Activated T-cell treated with anti-CD3 and anti-CD28 coated beads, Interleukin-2, amount 50 U/mL, for 24 hours (primary cell): ENCODE results near the gene CGNL1.

Source experiments
- DNase-seq: peaks from one replicate; pipeline ENCODE4 v3.0.0-alpha.2; 2020
- H3K27ac Mint-ChIP-seq: 2 replicates; pipeline ENCODE4 v1.8.0; 2020; ENCODE audit warnings: mild to moderate bottlenecking, mixed read lengths
- H3K27me3 Mint-ChIP-seq: 2 replicates; pipeline ENCODE4 v1.8.0; 2020; ENCODE audit warnings: mixed read lengths
- H3K36me3 Mint-ChIP-seq: 2 replicates; pipeline ENCODE4 v1.8.0; 2020; ENCODE audit warnings: low read depth, mixed read lengths
- H3K4me1 Mint-ChIP-seq: 2 replicates; pipeline ENCODE4 v1.8.0; 2020; ENCODE audit warnings: low read depth, mixed read lengths
- H3K4me3 Mint-ChIP-seq: 2 replicates; pipeline ENCODE4 v1.8.0; 2020; ENCODE audit warnings: mild to moderate bottlenecking, moderate library complexity, mixed read lengths
- H3K9me3 Mint-ChIP-seq: 2 replicates; pipeline ENCODE4 v1.8.0; 2020; ENCODE audit warnings: mixed read lengths

Gene CGNL1

GRCh38 chr15:57575363-57575762 is 199.1 kb downstream of the CGNL1 start:
- H3K9me3 Mint-ChIP-seq: no peaks in the 10 kb centered on the region
- DNase-seq: no peak
- no peaks in the 10 kb centered on the region for H3K36me3 Mint-ChIP-seq
- H3K4me3 Mint-ChIP-seq: no peak overlapping the region
- no peak overlapping the region for H3K27ac Mint-ChIP-seq
- H3K4me1 Mint-ChIP-seq: no peaks in the 10 kb centered on the region
- peaks cover 15% of the 10 kb centered on the region for H3K27me3 Mint-ChIP-seq

GRCh38 chr15:57578288-57578900 is 202.1 kb downstream of the CGNL1 start:
- peaks cover 8% of the 10 kb centered on the region for H3K9me3 Mint-ChIP-seq
- H3K36me3 Mint-ChIP-seq: peaks cover 1% of the 10 kb centered on the region
- H3K27me3 Mint-ChIP-seq: peaks cover 34% of the 10 kb centered on the region
- H3K4me1 Mint-ChIP-seq: no peaks in the 10 kb centered on the region
- no peak overlapping the region for H3K4me3 Mint-ChIP-seq
- DNase-seq: no peak
- H3K27ac Mint-ChIP-seq: no peak overlapping the region

GRCh38 chr15:57580428-57580827 is 204.1 kb downstream of the CGNL1 start:
- DNase-seq: no peak
- Mint-ChIP-seq H3K4me3 (no peak overlapping the region), H3K27me3 (peaks cover 39% of the 10 kb centered on the region), H3K27ac (no peak overlapping the region), H3K4me1 (no peaks in the 10 kb centered on the region), H3K9me3 (peaks cover 13% of the 10 kb centered on the region), H3K36me3 (peaks cover 2% of the 10 kb centered on the region)

GRCh38 chr15:57580866-57581265 is 204.6 kb downstream of the CGNL1 start:
- H3K36me3 Mint-ChIP-seq: peaks cover 2% of the 10 kb centered on the region
- H3K4me1 Mint-ChIP-seq: no peaks in the 10 kb centered on the region
- H3K4me3 Mint-ChIP-seq: no peak overlapping the region
- H3K9me3 Mint-ChIP-seq: peaks cover 13% of the 10 kb centered on the region
- no peak overlapping the region for H3K27ac Mint-ChIP-seq
- no peak for DNase-seq
- H3K27me3 Mint-ChIP-seq: peaks cover 39% of the 10 kb centered on the region

GRCh38 chr15:57582090-57582489 is 205.8 kb downstream of the CGNL1 start:
- peaks cover 2% of the 10 kb centered on the region for H3K36me3 Mint-ChIP-seq
- peaks cover 13% of the 10 kb centered on the region for H3K9me3 Mint-ChIP-seq
- peaks cover 7% of the 10 kb centered on the region for H3K4me1 Mint-ChIP-seq
- DNase-seq: no peak
- H3K27ac Mint-ChIP-seq: no peak overlapping the region
- peaks cover 39% of the 10 kb centered on the region for H3K27me3 Mint-ChIP-seq
- H3K4me3 Mint-ChIP-seq: no peak overlapping the region

GRCh38 chr15:57583282-57583681 is 207.0 kb downstream of the CGNL1 start:
- H3K27me3 Mint-ChIP-seq: peaks cover 37% of the 10 kb centered on the region
- DNase-seq: no peak
- H3K4me3 Mint-ChIP-seq: no peak overlapping the region
- peaks cover 13% of the 10 kb centered on the region for H3K9me3 Mint-ChIP-seq
- peaks cover 2% of the 10 kb centered on the region for H3K36me3 Mint-ChIP-seq
- H3K4me1 Mint-ChIP-seq: peaks cover 19% of the 10 kb centered on the region
- H3K27ac Mint-ChIP-seq: no peak overlapping the region

- Mint-ChIP-seq H3K4me1 (peaks cover 20% of the 10 kb centered on the region), H3K36me3 (peaks cover 2% of the 10 kb centered on the region), H3K9me3 (peaks cover 13% of the 10 kb centered on the region), H3K27me3 (peaks cover 32% of the 10 kb centered on the region), H3K27ac (no peak overlapping the region), H3K4me3 (no peak overlapping the region)
- DNase-seq: no peak
These were observed 207.4 kb downstream of the CGNL1 start for GRCh38 chr15:57583720-57584119.

- peaks cover 13% of the 10 kb centered on the region for H3K9me3 Mint-ChIP-seq
- DNase-seq: no peak
- H3K36me3 Mint-ChIP-seq: peaks cover 2% of the 10 kb centered on the region
- H3K4me1 Mint-ChIP-seq: peaks cover 27% of the 10 kb centered on the region
- peaks cover 38% of the 10 kb centered on the region for H3K27me3 Mint-ChIP-seq
- peak overlapping the region; percentile 1 for H3K27ac Mint-ChIP-seq
- no peak overlapping the region for H3K4me3 Mint-ChIP-seq
These were observed 210.5 kb downstream of the CGNL1 start for GRCh38 chr15:57586661-57587424.

- no peak for DNase-seq
- Mint-ChIP-seq H3K4me1 (peaks cover 27% of the 10 kb centered on the region), H3K27me3 (peaks cover 41% of the 10 kb centered on the region), H3K9me3 (no peaks in the 10 kb centered on the region), H3K36me3 (no peaks in the 10 kb centered on the region), H3K27ac (no peak overlapping the region), H3K4me3 (no peak overlapping the region)
These were observed 213.0 kb downstream of the CGNL1 start for GRCh38 chr15:57589281-57589680.

- Mint-ChIP-seq H3K4me1 (peaks cover 27% of the 10 kb centered on the region), H3K4me3 (no peak overlapping the region), H3K27me3 (peaks cover 43% of the 10 kb centered on the region), H3K27ac (no peak overlapping the region), H3K36me3 (no peaks in the 10 kb centered on the region), H3K9me3 (no peaks in the 10 kb centered on the region)
- no peak for DNase-seq
These were observed 213.4 kb downstream of the CGNL1 start for GRCh38 chr15:57589754-57590153.

GRCh38 chr15:57591237-57591821 is 215.0 kb downstream of the CGNL1 start:
- Mint-ChIP-seq H3K4me3 (peak overlapping the region; percentile 55), H3K36me3 (no peaks in the 10 kb centered on the region), H3K9me3 (no peaks in the 10 kb centered on the region), H3K27ac (no peak overlapping the region), H3K4me1 (peaks cover 26% of the 10 kb centered on the region), H3K27me3 (peaks cover 39% of the 10 kb centered on the region)
- DNase-seq: peak; percentile 32

- Mint-ChIP-seq H3K36me3 (no peaks in the 10 kb centered on the region), H3K4me1 (peaks cover 23% of the 10 kb centered on the region), H3K27me3 (peaks cover 39% of the 10 kb centered on the region), H3K27ac (no peak within 1 kb of the TSS), H3K9me3 (no peaks in the 10 kb centered on the region), H3K4me3 (peak within 1 kb of the TSS; percentile 55)
- DNase-seq: peak; percentile 65
These were observed 215.6 kb downstream of the CGNL1 start, which contains the start of gene MYZAP for GRCh38 chr15:57591822-57592367. Gene MYZAP, plus strand, starts transcription at chr15:57591904. Its CDS starts 131 bp downstream, at chr15:57592035.

GRCh38 chr15:57592426-57592825 is 216.1 kb downstream of the CGNL1 start:
- peak overlapping the region; percentile 5 for H3K4me3 Mint-ChIP-seq
- no peak overlapping the region for H3K27ac Mint-ChIP-seq
- no peaks in the 10 kb centered on the region for H3K36me3 Mint-ChIP-seq
- H3K4me1 Mint-ChIP-seq: peaks cover 17% of the 10 kb centered on the region
- H3K27me3 Mint-ChIP-seq: peaks cover 39% of the 10 kb centered on the region
- no peaks in the 10 kb centered on the region for H3K9me3 Mint-ChIP-seq
- no peak for DNase-seq

GRCh38 chr15:57592836-57593420 is 216.6 kb downstream of the CGNL1 start:
- peaks cover 12% of the 10 kb centered on the region for H3K4me1 Mint-ChIP-seq
- peaks cover 39% of the 10 kb centered on the region for H3K27me3 Mint-ChIP-seq

More at GRCh38 chr15:57592836-57593420, 216.6 kb downstream of the CGNL1 start:
- no peak overlapping the region for H3K4me3 Mint-ChIP-seq
- no peaks in the 10 kb centered on the region for H3K9me3 Mint-ChIP-seq
- no peaks in the 10 kb centered on the region for H3K36me3 Mint-ChIP-seq
- H3K27ac Mint-ChIP-seq: no peak overlapping the region
- no peak for DNase-seq
